Measurements from ENCODE around the gene PADI2.
A peak's percentile ranks its signal among the peaks of the same experiment; 100 is the strongest.
"Not testable (repeated sequence)": the region's sequence is repeated elsewhere in the genome, so short reads cannot be mapped to it uniquely, and the experiment has no call there.

PADI2 gene

GRCh38 chr1:17086751-17087150 is 32.5 kb downstream of the PADI2 start:
- DNase-seq (ENCODE audit: insufficient read length, low spot score) (no peak), FAIRE-seq (no peak)

GRCh38 chr1:17084787-17085186 is 34.5 kb downstream of the PADI2 start:
- no peak for DNase-seq (ENCODE audit: insufficient read length, low spot score)
- no peak for FAIRE-seq

- DNase-seq (ENCODE audit: insufficient read length, low spot score) (no peak), FAIRE-seq (no peak)
These were observed 36.5 kb downstream of the PADI2 start for GRCh38 chr1:17082761-17083160.

GRCh38 chr1:17081439-17081838 is 37.8 kb downstream of the PADI2 start:
- no peak for DNase-seq (ENCODE audit: insufficient read length, low spot score)

GRCh38 chr1:17080880-17081279 is 38.4 kb downstream of the PADI2 start:
- no peak for FAIRE-seq
- no peak for DNase-seq (ENCODE audit: insufficient read length, low spot score)

More at GRCh38 chr1:17081439-17081838, 37.8 kb downstream of the PADI2 start:
- no peak for FAIRE-seq

DNA sequence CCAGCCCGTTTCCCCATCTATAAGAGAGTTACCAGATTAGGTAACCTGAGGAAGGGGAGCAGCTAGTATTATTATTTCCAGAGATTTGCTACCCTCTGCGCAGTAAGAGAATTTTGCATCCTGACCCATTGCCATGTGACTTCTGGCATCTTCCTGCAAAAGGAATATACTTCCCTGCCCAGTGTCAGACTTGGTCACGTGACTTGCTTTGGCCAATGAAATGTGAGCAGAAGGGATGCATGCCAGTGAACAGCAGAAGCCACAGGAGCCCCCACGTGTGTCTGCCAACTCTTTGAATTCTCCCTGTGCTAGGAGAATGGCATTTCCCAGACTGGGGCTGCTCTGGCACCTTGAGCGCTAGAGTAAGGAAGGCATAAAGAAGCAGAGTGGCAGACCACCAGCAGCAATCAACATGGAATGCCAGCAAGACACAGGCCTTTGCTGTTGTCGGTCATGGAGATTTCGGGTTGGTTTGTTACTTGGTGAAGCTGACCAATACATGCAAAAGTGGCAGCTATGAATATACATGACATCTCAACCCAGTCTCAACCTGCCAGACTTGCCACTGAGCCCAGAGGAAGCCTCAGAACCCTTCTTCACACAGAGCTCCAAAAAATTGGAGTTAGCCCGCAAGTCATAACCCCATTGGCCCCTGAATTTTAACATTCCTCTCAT is 39.0 kb downstream of the PADI2 start:
- FAIRE-seq (no peak), DNase-seq (ENCODE audit: insufficient read length, low spot score) (no peak)

DNA sequence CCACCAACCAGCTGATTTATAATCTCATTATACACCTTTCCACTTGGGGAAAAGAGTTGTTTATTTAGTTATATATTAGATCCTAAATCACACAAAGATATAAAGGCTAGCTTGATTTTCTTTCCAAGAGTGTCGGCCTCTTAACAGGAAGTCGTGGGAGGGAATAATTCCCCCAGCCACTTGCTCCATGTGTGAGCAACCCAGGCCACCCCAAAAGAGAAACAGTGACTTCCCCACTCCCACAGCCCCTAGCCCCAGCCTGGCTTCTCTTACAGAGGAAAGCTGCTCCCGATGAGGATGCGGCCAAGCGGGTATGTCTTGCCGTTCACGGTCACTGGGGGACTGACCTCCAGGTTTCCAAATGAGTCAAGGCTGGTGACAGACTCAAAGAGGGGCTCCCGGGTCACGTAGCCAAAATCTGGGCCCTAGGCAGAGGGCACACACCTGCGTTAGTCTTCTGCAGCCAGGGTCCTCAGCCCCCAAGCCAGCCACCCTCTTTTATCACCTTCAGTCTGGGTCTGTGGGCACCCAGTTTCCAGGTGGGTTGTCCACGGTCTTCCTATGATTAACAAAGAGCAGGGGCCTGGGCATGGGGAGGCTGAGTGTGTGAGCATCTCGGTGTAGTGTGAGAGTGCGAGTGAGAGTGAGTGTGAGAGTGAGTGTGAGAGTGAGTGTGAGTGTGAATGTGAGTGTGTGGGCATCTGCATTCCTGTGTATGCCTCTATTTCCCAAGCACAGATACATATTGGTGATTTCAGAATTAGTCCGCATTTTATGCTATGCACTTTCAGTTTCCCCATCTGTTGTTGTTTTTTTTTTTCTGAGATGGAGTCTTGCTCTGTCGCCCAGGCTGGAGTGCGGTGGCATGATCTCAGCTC is 40.0 kb downstream of the PADI2 start:
- DNase-seq (ENCODE audit: insufficient read length, low spot score) (no peak), FAIRE-seq (no peak)

DNA sequence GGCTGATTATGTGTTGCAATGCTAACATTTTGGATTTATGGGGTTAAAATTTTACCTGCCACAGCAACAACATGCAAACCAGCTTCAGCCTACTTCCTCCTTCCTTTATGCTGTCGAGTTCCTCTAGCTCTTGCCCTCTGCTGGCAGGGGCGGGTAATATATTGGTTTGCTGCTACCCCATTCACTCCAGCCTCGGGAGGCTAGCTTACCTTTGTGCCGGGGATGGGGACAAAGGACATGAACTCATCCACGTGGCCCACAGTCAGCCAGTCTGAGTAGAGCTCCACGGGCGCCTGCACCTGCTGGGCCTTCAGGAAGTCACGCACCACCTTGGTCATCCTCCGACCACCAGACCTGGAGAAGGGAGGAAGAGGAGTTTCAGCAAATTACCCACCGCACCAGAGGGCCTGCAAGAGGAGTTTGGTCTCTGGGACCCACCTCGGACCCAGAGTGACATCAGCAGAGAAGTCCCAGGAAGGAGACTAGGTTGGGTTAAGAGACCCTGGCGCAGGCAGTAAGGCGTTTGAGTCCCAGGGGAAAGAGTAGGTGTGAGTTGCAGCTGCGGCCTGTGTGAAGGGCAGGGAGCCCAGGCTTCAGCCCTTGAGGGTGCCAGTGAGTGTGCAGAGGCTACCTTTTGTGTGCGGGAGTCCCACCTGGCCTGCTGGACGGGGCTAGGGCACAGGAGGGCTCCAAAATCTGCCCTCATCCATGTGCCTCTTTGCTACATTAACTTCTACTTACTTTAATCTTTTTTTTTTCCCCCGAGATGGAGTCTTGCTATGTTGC is 43.6 kb downstream of the PADI2 start:
- DNase-seq (ENCODE audit: insufficient read length, low spot score) (peak; percentile 44), FAIRE-seq (no peak)

- FAIRE-seq (no peak), DNase-seq (ENCODE audit: insufficient read length, low spot score) (no peak)
These were observed 47.5 kb downstream of the PADI2 start for GRCh38 chr1:17071794-17072193.

- FAIRE-seq, result no peak
- DNase-seq (ENCODE audit: insufficient read length, low spot score), result no peak
These were observed 49.1 kb downstream of the PADI2 start for GRCh38 chr1:17070163-17070525.

DNA sequence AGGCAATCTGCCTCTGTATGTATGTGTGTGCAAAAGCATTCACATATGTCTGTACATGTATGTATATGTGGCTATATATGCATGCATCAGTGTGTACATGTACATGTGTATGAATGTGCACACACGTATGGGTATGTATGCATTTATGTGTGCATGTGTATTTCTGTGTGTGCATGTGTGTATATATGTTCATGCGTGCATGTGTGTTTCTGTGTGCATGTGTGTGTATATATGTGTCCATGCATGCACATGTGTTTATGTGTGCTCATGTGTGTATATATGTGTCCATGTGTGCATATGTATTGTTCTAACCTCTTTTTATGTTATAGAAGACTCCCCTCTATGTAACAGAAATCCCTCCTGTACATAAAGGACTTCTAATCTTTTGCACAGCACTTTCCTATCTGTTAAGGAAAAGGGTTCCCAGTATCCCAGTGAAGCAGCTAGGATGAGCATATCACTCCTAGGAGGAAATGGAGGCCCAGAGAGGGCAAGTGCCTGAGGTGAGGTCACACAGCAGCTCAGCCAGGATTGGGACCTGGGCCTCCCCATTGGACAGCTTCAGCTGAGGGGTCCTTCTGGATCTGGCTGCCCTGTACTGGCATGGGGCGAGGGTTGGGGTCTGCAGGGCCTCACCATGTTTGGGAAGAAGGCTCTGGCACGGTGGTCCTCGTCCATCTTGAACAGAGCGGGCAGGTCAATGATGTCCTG is 49.6 kb downstream of the PADI2 start:
- FAIRE-seq, result no peak
- DNase-seq (ENCODE audit: insufficient read length, low spot score), result no peak

DNA sequence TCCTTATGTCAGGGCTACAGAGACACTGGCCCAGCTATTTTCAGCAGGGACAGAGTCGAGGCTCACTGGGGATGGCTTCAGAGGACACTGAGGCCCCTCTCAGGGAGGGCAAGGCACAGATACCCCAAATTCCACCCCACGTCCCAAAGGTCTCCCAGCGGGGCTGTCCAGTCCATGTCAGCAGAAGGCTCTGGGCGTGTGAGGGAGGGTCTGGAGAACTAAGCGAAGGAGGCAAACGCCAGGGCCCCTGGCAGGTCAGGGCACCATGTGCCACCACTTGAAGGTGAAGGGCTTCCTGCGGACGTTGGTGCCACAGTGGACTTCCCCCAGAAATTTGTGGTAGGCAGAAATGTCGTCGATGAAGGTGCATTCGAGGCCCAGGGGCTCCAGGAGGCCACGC is 50.5 kb downstream of the PADI2 start:
- FAIRE-seq (no peak), DNase-seq (ENCODE audit: insufficient read length, low spot score) (no peak)

DNA sequence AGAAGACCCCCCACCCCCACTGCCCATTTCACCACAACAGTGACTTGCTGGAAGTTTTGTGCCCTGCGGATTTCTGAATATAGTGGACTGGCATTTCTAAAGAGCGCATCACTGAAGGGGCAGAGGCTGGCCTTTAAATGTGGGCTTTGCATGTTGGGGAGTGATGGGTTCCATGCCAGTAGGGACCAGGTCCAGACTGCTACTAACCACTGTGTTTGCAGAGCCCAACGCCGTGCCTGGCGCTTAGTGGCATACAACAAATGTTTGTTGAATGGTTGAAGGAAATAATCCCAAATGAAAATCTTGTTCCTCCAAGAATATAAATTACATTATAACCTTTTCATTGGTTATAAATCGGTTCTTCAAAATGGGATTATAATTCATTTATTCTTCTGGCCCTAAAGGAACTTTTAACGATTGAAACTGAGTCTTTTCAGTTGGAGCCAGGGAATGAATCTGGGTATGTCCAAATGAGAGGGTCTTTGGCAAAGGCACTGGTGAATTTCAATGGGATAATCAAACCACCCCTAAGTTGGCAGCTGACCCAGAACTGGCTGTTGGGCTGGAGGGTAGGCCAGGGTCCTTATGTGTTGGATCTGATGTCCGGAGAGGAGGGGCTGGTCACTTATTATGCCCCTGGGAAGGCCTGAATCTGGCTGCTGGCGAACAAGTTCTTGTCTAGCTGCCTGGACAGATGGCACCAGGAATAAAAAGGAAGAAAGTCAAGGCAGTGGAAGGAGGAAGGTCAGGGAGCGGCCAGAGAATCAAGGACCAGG is 51.6 kb downstream of the PADI2 start:
- no peak for FAIRE-seq
- no peak for DNase-seq (ENCODE audit: insufficient read length, low spot score)

DNA sequence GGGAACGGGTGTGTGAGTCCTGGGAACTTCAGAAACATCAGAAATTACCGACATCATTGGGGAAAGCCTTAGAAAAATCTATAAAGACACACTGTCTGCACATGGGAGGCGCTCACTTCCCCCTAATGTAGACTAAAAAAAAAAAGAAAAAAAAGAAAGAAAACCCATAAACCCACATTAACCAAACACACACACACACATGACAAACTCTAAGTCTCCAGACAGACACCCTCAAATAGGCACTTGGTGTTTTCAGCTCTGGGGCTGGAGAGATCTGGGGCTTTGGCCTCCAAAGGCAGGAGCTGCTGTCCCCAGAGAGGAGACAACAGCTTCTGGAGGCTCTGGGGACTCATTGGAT is 52.2 kb downstream of the PADI2 start:
- FAIRE-seq (no peak), DNase-seq (ENCODE audit: insufficient read length, low spot score) (no peak)

DNA sequence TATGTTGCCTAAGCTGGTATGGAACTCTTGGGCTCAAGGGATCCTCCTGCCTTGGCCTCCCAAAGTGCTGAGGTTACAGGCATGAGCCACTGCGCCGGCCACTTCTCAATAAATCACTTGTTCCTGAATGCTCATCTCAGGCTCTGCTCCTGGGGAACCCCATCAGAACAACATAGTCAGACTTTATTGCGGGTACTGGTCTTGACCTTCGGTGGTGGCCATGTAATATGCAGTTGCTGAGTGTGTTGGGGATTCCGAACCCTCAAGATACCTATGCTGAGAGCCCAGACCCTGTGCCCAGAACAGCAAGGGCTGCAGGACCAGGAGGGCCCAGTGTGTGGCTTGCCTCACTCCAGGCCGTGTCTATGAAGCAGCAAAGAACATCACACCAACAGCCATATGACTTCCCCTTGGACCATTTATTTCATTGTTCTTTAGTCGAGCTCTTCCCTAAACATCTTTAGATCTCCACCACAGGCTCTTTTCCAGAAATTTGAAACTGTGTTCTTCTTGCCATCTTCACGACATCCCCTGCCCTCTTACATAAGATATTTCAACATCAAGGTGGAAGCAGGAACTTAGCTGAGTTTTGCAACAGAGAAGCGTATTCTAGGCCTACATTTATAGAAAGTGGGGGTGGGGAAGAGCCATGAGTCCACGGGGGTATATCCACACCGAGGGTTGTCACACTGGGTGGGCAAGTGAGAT is 52.7 kb downstream of the PADI2 start:
- DNase-seq (ENCODE audit: insufficient read length, low spot score), result no peak
- no peak for FAIRE-seq

- DNase-seq (ENCODE audit: insufficient read length, low spot score) (no peak), FAIRE-seq (no peak)
These were observed 53.6 kb downstream of the PADI2 start for GRCh38 chr1:17065666-17066065.

DNA sequence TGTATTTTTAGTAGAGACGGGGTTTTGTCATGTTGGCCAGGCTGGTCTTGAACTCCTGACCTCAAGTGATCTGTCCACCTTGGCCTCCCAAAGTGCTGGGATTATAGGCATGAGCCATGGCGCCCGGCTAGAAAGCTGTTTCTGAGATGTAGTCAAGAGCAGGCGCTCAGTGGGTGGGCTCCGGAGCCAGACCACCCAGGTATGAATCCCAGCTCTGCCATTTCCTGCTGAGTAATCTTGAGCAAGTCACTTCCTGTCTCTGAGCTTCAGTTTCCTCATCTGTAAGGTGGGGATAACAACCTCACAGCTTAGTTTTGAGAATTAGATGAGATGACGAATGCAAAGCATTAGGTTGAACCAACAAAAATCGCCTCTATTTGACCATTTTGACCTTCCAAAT is 56.5 kb downstream of the PADI2 start:
- DNase-seq (ENCODE audit: insufficient read length, low spot score), result not testable (repeated sequence)
- peak; percentile 39 for FAIRE-seq

DNA sequence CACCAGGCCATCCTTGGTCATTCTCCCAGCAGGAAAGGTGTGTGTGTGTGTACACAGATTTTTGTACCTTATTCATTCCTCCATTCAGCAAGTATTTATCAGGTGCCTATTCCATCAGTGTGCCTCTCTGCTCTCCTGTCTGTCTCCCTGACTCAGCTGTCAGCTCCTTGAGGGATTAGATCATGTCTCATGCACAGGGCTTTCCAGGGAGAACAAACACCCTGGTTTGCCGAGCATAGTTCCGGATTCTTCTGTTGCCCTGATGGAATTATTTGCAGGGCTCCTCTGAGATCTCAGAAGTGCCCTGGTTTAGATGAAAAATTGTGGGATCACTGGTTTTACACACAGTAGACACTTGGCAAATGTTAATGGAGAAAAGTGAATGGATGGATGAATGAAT is 57.4 kb downstream of the PADI2 start:
- FAIRE-seq (no peak), DNase-seq (ENCODE audit: insufficient read length, low spot score) (no peak)

DNA sequence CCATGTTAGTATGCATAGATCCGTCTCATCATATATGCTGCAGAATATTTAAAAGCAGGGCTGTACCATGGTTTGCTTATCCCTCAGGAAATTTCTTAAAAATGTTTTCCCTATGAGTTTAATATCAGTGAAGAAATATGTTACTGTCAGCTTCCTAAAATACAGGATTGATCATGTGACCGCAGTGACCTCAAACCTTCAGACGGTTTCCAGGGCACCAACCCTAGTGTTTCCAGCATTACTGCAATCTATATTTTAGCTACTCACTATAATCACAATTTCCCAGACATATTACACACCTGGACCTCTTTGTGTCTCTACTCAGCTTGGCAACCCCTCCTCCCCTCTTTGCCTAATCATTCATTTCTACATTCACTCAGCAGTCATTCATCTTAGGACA is 57.8 kb downstream of the PADI2 start:
- no peak for DNase-seq (ENCODE audit: insufficient read length, low spot score)
- FAIRE-seq, result no peak
